Suprapubic skin (tissue), 4 donors: ENCODE results near the gene CNOT11.
"Not testable (repeated sequence)": the region's sequence is repeated elsewhere in the genome, so short reads cannot be mapped to it uniquely, and the experiment has no call there.

Experiments
- CTCF ChIP-seq, 2 donors: fragments of 200-600 bp in 1 of 2; fragments of 450-650 bp in 1 of 2; sonication (generic) in 1 of 2; IDR thresholded peaks; one replicate each; pipeline ENCODE4 v1.5.1; 2016 to 2019; ENCODE audit warnings: antibody characterized with exemption in 2 of 2, mild to moderate bottlenecking in 1 of 2, moderate library complexity in 1 of 2
- EP300 ChIP-seq: sonication (generic); formaldehyde crosslinking; IDR thresholded peaks from one replicate; pipeline ENCODE4 v1.6.1; 2017; ENCODE audit warnings: antibody characterized with exemption
- POLR2AphosphoS5 ChIP-seq, 3 donors: sonication (generic); formaldehyde crosslinking; IDR thresholded peaks; one replicate each; pipeline ENCODE4 v1.6.1; 2017; ENCODE audit warnings: antibody characterized with exemption in 3 of 3

- not testable (repeated sequence) for TF ChIP-seq CTCF (IDR thresholded peaks at IDR 0.05); EP300; POLR2AphosphoS5 (IDR thresholded peaks at IDR 0.05)
Measured at GRCh38 chr2:101239760-101240118, 12.9 kb upstream of the CNOT11 start.
